Gastroesophageal sphincter (tissue), 4 donors: ENCODE results near the gene RFTN1. TPM values are rescaled to one million over a fixed set of nuclear protein-coding genes. Genes with fewer than 3 reads are reported as not detected.

ENCODE experiments used
- ATAC-seq: fragments of 150-250 bp; one replicate; pipeline ENCODE4 v1.9.1; 2016; ENCODE audit warnings: mild to moderate bottlenecking, moderate library complexity
- H3K27ac ChIP-seq, 4 donors: fragments of 200-600 bp; sonication (generic) in 3 of 4; 1 replicate in 3 of 4; 2 replicates in 1 of 4; pipeline ENCODE4 v1.5.1; 2016 to 2019
- H3K27me3 ChIP-seq: fragments of 200-600 bp; sonication (generic); one replicate; pipeline ENCODE4 v1.5.1; 2019
- H3K36me3 ChIP-seq, 2 donors: fragments of 200-600 bp; sonication (generic); one replicate each; pipeline ENCODE4 v1.5.1; 2019; ENCODE audit warnings: control low read depth in 1 of 2
- H3K4me1 ChIP-seq, 3 donors: fragments of 200-600 bp; sonication (generic); 1 replicate in 2 of 3; 2 replicates in 1 of 3; pipeline ENCODE4 v1.5.1; 2016 to 2019; ENCODE audit warnings: control low read depth in 2 of 3
- H3K4me3 ChIP-seq, 2 donors: fragments of 200-600 bp; sonication (generic); one replicate each; pipeline ENCODE4 v1.5.1; 2019; ENCODE audit warnings: mild to moderate bottlenecking in 1 of 2, moderate library complexity in 1 of 2
- H3K9me3 ChIP-seq, 3 donors: fragments of 200-600 bp; sonication (generic); one replicate each; pipeline ENCODE4 v1.5.1; 2017 to 2019; ENCODE audit warnings: control low read depth in 2 of 3
- EP300 ChIP-seq: sonication (generic); formaldehyde crosslinking; IDR thresholded peaks from one replicate; pipeline ENCODE4 v1.6.1; 2017; ENCODE audit warnings: antibody characterized with exemption, mild to moderate bottlenecking
- POLR2A ChIP-seq, 2 donors: fragments of 450-650 bp; IDR thresholded peaks; one replicate each; pipeline ENCODE4 v1.6.1; 2017; ENCODE audit warnings: antibody characterized with exemption in 2 of 2, mild to moderate bottlenecking in 2 of 2, moderate library complexity in 1 of 2
- POLR2AphosphoS5 ChIP-seq: sonication (generic); formaldehyde crosslinking; IDR thresholded peaks from one replicate; pipeline ENCODE4 v1.6.1; 2017; ENCODE audit warnings: antibody characterized with exemption
- WGBS, 2 donors: methylation state at CpG; one replicate each; pipeline ENCODE4 v1.1.5; 2018; ENCODE audit warnings: low coverage in 1 of 2; 5-methylcytosine and 5-hydroxymethylcytosine counted together
- total RNA-seq, 4 donors: library from RNA; depleted of rRNA; stranded (reverse); fragments of >200 nt; gene quantifications; one replicate each; pipeline ENCODE4 v1.1.0, GENCODE V29; 2016
- TF ChIP-seq, protein P1 (sequence below), 4 experiments: fragments of 200-600 bp in 2 of 4; fragments of 450-650 bp in 2 of 4; sonication (generic) in 1 of 4; IDR thresholded peaks; one replicate each; pipeline ENCODE4 v1.5.1; 2017 to 2019; ENCODE audit warnings: antibody characterized with exemption in 4 of 4, mild to moderate bottlenecking in 2 of 4, moderate library complexity in 2 of 4

The RFTN1 gene
- total RNA-seq, 4 donors from 2014 or later = 30.6 to 110 (median 68.2) TPM

- peak overlapping the region in 1 of 4 donors; percentile 77 for H3K27ac ChIP-seq
- 70 to 95% methylated on average over 4 of the region's 4 CpGs for WGBS, 2 donors
- no peak overlapping the region for H3K4me3 ChIP-seq
- ATAC-seq = no peak
- TF ChIP-seq POLR2AphosphoS5 (no peak), POLR2A (IDR thresholded peaks at IDR 0.05) (no peak), EP300 (no peak)
- TF ChIP-seq, protein P1, sequence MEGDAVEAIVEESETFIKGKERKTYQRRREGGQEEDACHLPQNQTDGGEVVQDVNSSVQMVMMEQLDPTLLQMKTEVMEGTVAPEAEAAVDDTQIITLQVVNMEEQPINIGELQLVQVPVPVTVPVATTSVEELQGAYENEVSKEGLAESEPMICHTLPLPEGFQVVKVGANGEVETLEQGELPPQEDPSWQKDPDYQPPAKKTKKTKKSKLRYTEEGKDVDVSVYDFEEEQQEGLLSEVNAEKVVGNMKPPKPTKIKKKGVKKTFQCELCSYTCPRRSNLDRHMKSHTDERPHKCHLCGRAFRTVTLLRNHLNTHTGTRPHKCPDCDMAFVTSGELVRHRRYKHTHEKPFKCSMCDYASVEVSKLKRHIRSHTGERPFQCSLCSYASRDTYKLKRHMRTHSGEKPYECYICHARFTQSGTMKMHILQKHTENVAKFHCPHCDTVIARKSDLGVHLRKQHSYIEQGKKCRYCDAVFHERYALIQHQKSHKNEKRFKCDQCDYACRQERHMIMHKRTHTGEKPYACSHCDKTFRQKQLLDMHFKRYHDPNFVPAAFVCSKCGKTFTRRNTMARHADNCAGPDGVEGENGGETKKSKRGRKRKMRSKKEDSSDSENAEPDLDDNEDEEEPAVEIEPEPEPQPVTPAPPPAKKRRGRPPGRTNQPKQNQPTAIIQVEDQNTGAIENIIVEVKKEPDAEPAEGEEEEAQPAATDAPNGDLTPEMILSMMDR (IDR thresholded peaks at IDR 0.05) = no peak
- peaks cover 0 to 31% (median 4%) of the 10 kb centered on the region in 3 donors for H3K4me1 ChIP-seq
- peaks cover 0 to 18% (median 0%) of the 10 kb centered on the region in 3 donors for H3K9me3 ChIP-seq
- H3K27me3 ChIP-seq = no peaks in the 10 kb centered on the region
- peaks cover 0 to 27% of the 10 kb centered on the region in 2 donors for H3K36me3 ChIP-seq
Measured at GRCh38 chr3:16330351-16330750, 183.1 kb downstream of the RFTN1 start.

DNA sequence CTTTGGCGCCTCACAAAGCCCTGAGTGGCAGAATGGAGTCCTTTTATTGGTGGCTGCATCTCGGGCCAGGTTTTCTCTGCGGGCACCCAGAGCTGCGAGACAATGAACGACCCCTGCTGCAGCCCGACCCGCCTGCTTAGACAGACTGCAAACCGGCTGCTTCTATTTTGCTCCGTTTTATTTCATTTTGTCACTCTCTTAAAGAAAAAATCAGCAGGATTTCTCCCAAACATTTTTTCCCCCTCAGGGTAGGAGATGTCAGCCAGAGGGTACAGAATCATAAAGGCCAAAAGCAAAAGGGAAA lies 183.7 kb downstream of the RFTN1 start:
- H3K9me3 ChIP-seq = peaks cover 0 to 13% (median 0%) of the 10 kb centered on the region in 3 donors
- H3K36me3 ChIP-seq = peaks cover 0 to 27% of the 10 kb centered on the region in 2 donors
- peak overlapping the region in 1 of 4 donors; percentile 77 for H3K27ac ChIP-seq
- no peaks in the 10 kb centered on the region for H3K27me3 ChIP-seq
- peaks cover 0 to 27% (median 4%) of the 10 kb centered on the region in 3 donors for H3K4me1 ChIP-seq
- TF ChIP-seq POLR2A (IDR thresholded peaks at IDR 0.05) = no peak
- TF ChIP-seq POLR2AphosphoS5 = no peak
- TF ChIP-seq, protein P1 (IDR thresholded peaks at IDR 0.05) = no peak
- ATAC-seq = no peak
- 80 to 90% methylated on average over 4 to 9 of the region's 9 CpGs for WGBS, 2 donors
- H3K4me3 ChIP-seq = no peak overlapping the region

DNA sequence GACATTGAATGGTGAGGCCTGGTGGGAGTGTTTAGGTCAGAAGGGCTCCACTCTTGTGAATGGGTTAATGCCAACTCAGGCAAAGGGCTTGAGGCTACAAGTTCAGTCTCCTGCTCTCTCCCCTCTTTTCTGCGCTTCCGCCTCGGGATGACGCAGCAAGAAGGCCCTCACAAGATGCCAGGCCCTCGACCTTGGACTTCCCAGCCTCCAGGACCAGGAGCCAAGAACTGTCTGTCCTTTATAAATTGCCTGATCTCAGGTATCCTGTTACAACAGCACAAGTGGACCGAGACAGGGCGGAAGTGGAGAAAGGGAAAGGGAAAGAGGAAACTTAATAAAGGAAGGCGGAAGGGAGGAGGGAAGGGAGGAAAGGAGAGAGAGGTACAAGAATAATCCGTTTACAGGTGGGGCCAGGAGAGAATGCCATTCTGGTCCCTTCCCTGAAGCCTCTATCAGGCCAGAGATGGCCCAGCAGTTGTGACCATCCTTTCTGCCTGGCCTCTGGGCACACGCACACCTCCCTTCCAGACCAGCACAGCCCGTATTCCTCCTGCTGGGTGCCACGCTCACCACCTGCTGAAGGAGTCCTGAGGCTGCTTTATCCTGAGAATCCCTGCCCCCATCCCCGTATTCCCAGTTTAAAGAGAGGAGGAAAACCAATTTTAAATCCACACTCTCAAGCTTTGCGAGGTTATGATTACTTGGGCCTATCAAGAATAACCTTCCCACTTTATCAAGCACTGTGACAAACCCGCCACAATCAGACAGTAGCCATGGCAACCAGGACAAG lies 184.3 kb downstream of the RFTN1 start:
- Histone ChIP-seq H3K9me3 (peaks cover 0 to 10% (median 0%) of the 10 kb centered on the region in 3 donors), H3K27me3 (no peaks in the 10 kb centered on the region), H3K4me3 (no peak overlapping the region), H3K27ac (peak overlapping the region in 2 of 4 donors; percentile 6 to 77), H3K36me3 (peaks cover 0 to 25% of the 10 kb centered on the region in 2 donors), H3K4me1 (peaks cover 0 to 27% (median 4%) of the 10 kb centered on the region in 3 donors)
- no peak for ATAC-seq
- 73 to 82% methylated on average over 11 to 14 of the region's 15 CpGs for WGBS, 2 donors
- TF ChIP-seq, protein P1 (IDR thresholded peaks at IDR 0.05) = no peak
- TF ChIP-seq POLR2AphosphoS5 (no peak), EP300 (no peak), POLR2A (IDR thresholded peaks at IDR 0.05) (no peak)

GRCh38 chr3:16328124-16328523 lies 185.4 kb downstream of the RFTN1 start:
- no peak overlapping the region for H3K4me3 ChIP-seq
- ATAC-seq = no peak
- peaks cover 0 to 10% (median 0%) of the 10 kb centered on the region in 3 donors for H3K9me3 ChIP-seq
- no peaks in the 10 kb centered on the region for H3K27me3 ChIP-seq
- no peak for TF ChIP-seq EP300
- TF ChIP-seq, protein P1 (IDR thresholded peaks at IDR 0.05) = no peak
- TF ChIP-seq POLR2AphosphoS5 = no peak
- no peak for TF ChIP-seq POLR2A (IDR thresholded peaks at IDR 0.05)
- WGBS, 2 donors = 100% methylated on average over 1 of the region's 6 CpGs
- peaks cover 0 to 33% of the 10 kb centered on the region in 2 donors for H3K36me3 ChIP-seq
- H3K27ac ChIP-seq = peak overlapping the region in 2 of 4 donors; percentile 68 to 77
- H3K4me1 ChIP-seq = peaks cover 0 to 21% (median 4%) of the 10 kb centered on the region in 3 donors
